ENCODE results near the gene DUSP15. TPM values are rescaled to one million over a fixed set of nuclear protein-coding genes. Genes with fewer than 3 reads are reported as not detected.
"Not testable (repeated sequence)": the region's sequence is repeated elsewhere in the genome, so short reads cannot be mapped to it uniquely, and the experiment has no call there.

DUSP15 gene
- total RNA-seq, 1 experiment from 2014 or later, result 0.11 TPM

GRCh38 chr20:31822421-31823330 lies 47.7 kb downstream of the DUSP15 start:
- DNase-seq (ENCODE audit: low read depth), result peak; percentile 46

- no peak for DNase-seq (ENCODE audit: low read depth)
Measured at GRCh38 chr20:31821427-31821826, 48.9 kb downstream of the DUSP15 start.

- DNase-seq (ENCODE audit: low read depth), result no peak
Measured at GRCh38 chr20:31820228-31820627, 50.1 kb downstream of the DUSP15 start.

- no peak for DNase-seq (ENCODE audit: low read depth)
Measured at GRCh38 chr20:31819083-31819784, 51.1 kb downstream of the DUSP15 start, which contains the start of gene MYLK2. MYLK2 (plus strand) TSS chr20:31819356; CDS start chr20:31819581, 225 bp downstream.

- DNase-seq (ENCODE audit: low read depth), result no peak
Measured at GRCh38 chr20:31818376-31818908, 51.9 kb downstream of the DUSP15 start.

GRCh38 chr20:31817461-31817860 lies 52.9 kb downstream of the DUSP15 start:
- no peak for DNase-seq (ENCODE audit: low read depth)

- no peak for DNase-seq (ENCODE audit: low read depth)
Measured at GRCh38 chr20:31816221-31816620, 54.1 kb downstream of the DUSP15 start.

GRCh38 chr20:31815408-31816188 lies 54.7 kb downstream of the DUSP15 start:
- DNase-seq (ENCODE audit: low read depth), result peak; percentile 59

GRCh38 chr20:31814142-31814541 lies 56.2 kb downstream of the DUSP15 start:
- not testable (repeated sequence) for DNase-seq (ENCODE audit: low read depth)

- no peak for DNase-seq (ENCODE audit: low read depth)
Measured at GRCh38 chr20:31813611-31814010, 56.7 kb downstream of the DUSP15 start.

GRCh38 chr20:31811796-31812728 lies 58.3 kb downstream of the DUSP15 start:
- peak; percentile 99 for DNase-seq (ENCODE audit: low read depth)

GRCh38 chr20:31811198-31811597 lies 59.1 kb downstream of the DUSP15 start:
- DNase-seq (ENCODE audit: low read depth), result no peak

Other genes with a start within 250 kb of the DUSP15 start
- gene COX4I2, start 232.6 kb downstream of the DUSP15 start, total RNA-seq (2014; rRNA removed), result not detected in 2 replicates
- gene BCL2L1, start 147.7 kb downstream of the DUSP15 start, total RNA-seq (2014; rRNA removed), result 328 and 368 TPM in 2 replicates
- 188 and 191 TPM in 2 replicates for gene TPX2, start 131.2 kb downstream of the DUSP15 start, total RNA-seq (2014; rRNA removed)
- gene MYLK2, start 51.2 kb downstream of the DUSP15 start, total RNA-seq (2014; rRNA removed), result 0.29 and 0.71 TPM in 2 replicates
- gene FOXS1, start 24.9 kb downstream of the DUSP15 start, total RNA-seq (2014; rRNA removed), result not detected in 2 replicates
- gene TTLL9, start 107 bp upstream of the DUSP15 start, total RNA-seq (2014; rRNA removed), result not detected in 2 replicates
- gene PDRG1, start 81.5 kb upstream of the DUSP15 start, total RNA-seq (2014; rRNA removed), result 8.0 TPM in 2 replicates
- gene XKR7, start 97.6 kb upstream of the DUSP15 start, total RNA-seq (2014; rRNA removed), result under 0.01 TPM in 1 of 2 replicates, not detected in the other
- gene CCM2L, start 139.9 kb upstream of the DUSP15 start, total RNA-seq (2014; rRNA removed), result not detected in 2 replicates
- not detected in 2 replicates for gene HCK, start 181.7 kb upstream of the DUSP15 start, total RNA-seq (2014; rRNA removed)
- gene TM9SF4, start 239.2 kb upstream of the DUSP15 start, total RNA-seq (2014; rRNA removed), result 32.6 and 36.8 TPM in 2 replicates